Activated CD4-positive, alpha-beta T cell treated with anti-CD3 and anti-CD28 coated beads, Interleukin-2, amount 50 U/mL, for 4 hours (primary cell): ENCODE results near the gene NUDT13.
"Not testable (repeated sequence)": the region's sequence is repeated elsewhere in the genome, so short reads cannot be mapped to it uniquely, and the experiment has no call there.

Source experiments
- DNase-seq, 2 experiments: peaks; one replicate each; pipeline ENCODE4 v3.0.0-alpha.2; 2020

The NUDT13 gene

GRCh38 chr10:73106301-73106700 lies 4.0 kb upstream of the NUDT13 start:
- no peak for DNase-seq

GRCh38 chr10:73109248-73109652 lies 1.0 kb upstream of the NUDT13 start:
- DNase-seq, result not testable (repeated sequence)

GRCh38 chr10:73112032-73112431 lies 1.8 kb downstream of the NUDT13 start:
- DNase-seq, result not testable (repeated sequence)

- DNase-seq, result no peak
Measured at GRCh38 chr10:73113551-73113950, 3.3 kb downstream of the NUDT13 start.

- no peak for DNase-seq
Measured at GRCh38 chr10:73116017-73116416, 5.8 kb downstream of the NUDT13 start.

- no peak for DNase-seq
Measured at GRCh38 chr10:73117976-73118743, 7.9 kb downstream of the NUDT13 start.

GRCh38 chr10:73119457-73119856 lies 9.2 kb downstream of the NUDT13 start:
- DNase-seq, result no peak

GRCh38 chr10:73119952-73120351 lies 9.7 kb downstream of the NUDT13 start:
- no peak for DNase-seq

- no peak for DNase-seq
Measured at GRCh38 chr10:73126343-73126742, 16.1 kb downstream of the NUDT13 start.

- DNase-seq, result no peak
Measured at GRCh38 chr10:73131301-73131700, 21.0 kb downstream of the NUDT13 start.

- DNase-seq, result no peak
Measured at GRCh38 chr10:73131913-73132686, 21.8 kb downstream of the NUDT13 start.

- no peak for DNase-seq
Measured at GRCh38 chr10:73134727-73135126, 24.5 kb downstream of the NUDT13 start.

GRCh38 chr10:73136627-73137026 lies 26.4 kb downstream of the NUDT13 start:
- DNase-seq, result no peak

- no peak for DNase-seq
Measured at GRCh38 chr10:73139251-73139650, 29.0 kb downstream of the NUDT13 start.

- DNase-seq, result no peak
Measured at GRCh38 chr10:73141603-73142002, 31.3 kb downstream of the NUDT13 start.

GRCh38 chr10:73150633-73151413 lies 40.6 kb downstream of the NUDT13 start:
- DNase-seq, result not testable (repeated sequence)

GRCh38 chr10:73152009-73152408 lies 41.8 kb downstream of the NUDT13 start:
- no peak for DNase-seq

GRCh38 chr10:73156054-73156453 lies 45.8 kb downstream of the NUDT13 start:
- no peak for DNase-seq

GRCh38 chr10:73159038-73159648 lies 48.9 kb downstream of the NUDT13 start:
- DNase-seq, result peak; percentile 38 to 46

GRCh38 chr10:73161079-73161478 lies 50.8 kb downstream of the NUDT13 start:
- DNase-seq, result no peak

- no peak for DNase-seq
Measured at GRCh38 chr10:73161662-73162061, 51.4 kb downstream of the NUDT13 start.

GRCh38 chr10:73163096-73163495 lies 52.8 kb downstream of the NUDT13 start:
- no peak for DNase-seq

GRCh38 chr10:73166972-73167371 lies 56.7 kb downstream of the NUDT13 start:
- no peak for DNase-seq
